H1 (cell line): ENCODE results near the gene RASD2. TPM values are rescaled to one million over a fixed set of nuclear protein-coding genes. Genes with fewer than 3 reads are reported as not detected.

ENCODE experiments used
- BCL11A ChIP-seq, 2 experiments: IDR thresholded peaks; one replicate each; pipeline ENCODE4 v1.6.1; 2011; ENCODE audit warnings: low read depth in 2 of 2, low read length in 2 of 2, mild to moderate bottlenecking in 2 of 2
- HDAC2 ChIP-seq, 2 experiments: fragments of 300-600 bp in 1 of 2; sonication (generic) in 1 of 2; IDR thresholded peaks; 2 replicates each; pipeline ENCODE4 v1.6.1; 2011 to 2012; ENCODE audit warnings: low read depth in 2 of 2, low read length in 2 of 2, mild to moderate bottlenecking in 2 of 2, moderate library complexity in 2 of 2, borderline replicate concordance in 1 of 2, inconsistent platforms in 1 of 2
- JUND ChIP-seq: IDR thresholded peaks from 2 replicates; pipeline ENCODE4 v1.6.1; 2011; ENCODE audit warnings: mild to moderate bottlenecking, improper control_type of control experiment, low read length
- RAD21 ChIP-seq, 2 experiments: IDR thresholded peaks in 1 of 2; conservative IDR thresholded peaks in 1 of 2; 2 replicates each; pipeline ENCODE4 v1.6.1; 2011; ENCODE audit warnings: low read depth in 2 of 2, low read length in 2 of 2, improper control_type of control experiment in 1 of 2, inconsistent platforms in 1 of 2, mild to moderate bottlenecking in 1 of 2, moderate library complexity in 1 of 2
- SP2 ChIP-seq: IDR thresholded peaks from 2 replicates; pipeline ENCODE4 v1.6.1; 2012; ENCODE audit warnings: mild to moderate bottlenecking, low read length, inconsistent platforms
- SRF ChIP-seq: IDR thresholded peaks from 2 replicates; pipeline ENCODE4 v1.6.1; 2011; ENCODE audit warnings: mild to moderate bottlenecking, low read depth, low read length, moderate library complexity
- TCF12 ChIP-seq: IDR thresholded peaks from 2 replicates; pipeline ENCODE4 v1.6.1; 2011; ENCODE audit warnings: low read depth, mild to moderate bottlenecking, low read length
- polyA plus RNA-seq, 7 experiments: library from polyadenylated mRNA; depleted of rRNA in 3 of 7; stranded (reverse) in 5 of 7; unstranded in 2 of 7; fragments of >200 nt in 5 of 7; fragments of 200-250 nt in 2 of 7; gene quantifications; 1 replicate in 5 of 7; 2 replicates in 1 of 7; 4 replicates in 1 of 7; pipeline versions ENCODE4 v1.2.1 to v1.2.3, GENCODE V29; 2011 to 2013; ENCODE audit warnings: missing spikeins in 2 of 7, mixed read lengths in 2 of 7
- total RNA-seq: library from RNA; stranded (reverse); fragmentation: NEBNext Ultra II Directional; extraction: Animal tissue kit (Norgen Biotek cat#: 25700); gene quantifications from 2 replicates; pipeline ENCODE4 v1.2.1, GENCODE V29; 2021

Gene RASD2
- total and polyA plus RNA-seq, 2 of the 8 experiments (the other 6 are each of a cell fraction or from before 2014, with no cell fraction given): 1.9 to 5.1 TPM

DNA sequence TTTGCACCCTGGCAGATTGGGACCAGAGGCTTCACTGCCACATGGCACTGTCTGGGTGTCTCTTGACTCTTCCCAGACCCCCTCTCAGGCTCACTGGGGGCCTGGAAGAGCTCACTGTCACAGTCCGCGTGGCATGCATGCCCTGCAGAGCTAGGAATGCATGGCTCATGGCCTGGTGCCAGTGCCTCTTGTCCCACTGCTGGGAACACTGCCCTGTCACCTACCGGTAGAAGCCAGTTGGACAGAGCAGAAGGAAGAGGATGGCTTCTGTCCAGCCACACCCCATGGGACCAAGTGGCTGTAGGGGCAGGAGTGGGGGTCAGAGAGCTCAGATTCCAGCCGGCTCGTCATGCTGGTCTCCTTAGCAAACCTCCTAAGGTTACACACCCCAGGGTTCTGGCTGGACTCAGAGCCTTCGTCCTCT is 46.8 kb downstream of the RASD2 start (continued):
- TF ChIP-seq SRF (no peak), JUND (no peak), TCF12 (no peak), HDAC2 (IDR thresholded peaks at IDR 0.05; ENCODE audit: borderline replicate concordance in 1 of 2, low read depth in 2 of 2, low read length in 2 of 2) (no peak), BCL11A (IDR thresholded peaks at IDR 0.05; ENCODE audit: low read depth in 2 of 2, low read length in 2 of 2) (no peak), RAD21 (IDR thresholded peaks at IDR 0.05 in 1 of 2, conservative IDR thresholded peaks at IDR 0.05 in 1 of 2; ENCODE audit: low read depth in 2 of 2, low read length in 2 of 2) (no peak), SP2 (no peak)
